Neural cell (in vitro differentiated cells): ENCODE data around the gene RETN. TPM values are rescaled to one million over a fixed set of nuclear protein-coding genes. Genes with fewer than 3 reads are reported as not detected.

ENCODE experiments used
- H2AFZ ChIP-seq: fragments of 200-600, 300-800 bp; sonication (generic), shearing (Covaris generic); 2 replicates; pipeline ENCODE4 v1.6.0; 2014; ENCODE audit warnings: low read depth, mild to moderate bottlenecking, antibody characterized with exemption, low read length, moderate library complexity
- H3F3A ChIP-seq: fragments of 200-600 bp; shearing (Covaris generic); 2 replicates; pipeline ENCODE4 v1.6.1; 2016; ENCODE audit warnings: mild to moderate bottlenecking, moderate library complexity, mixed read lengths, antibody characterized with exemption, low read length; ENCODE audit not compliant: insufficient read depth, poor library complexity, severe bottlenecking
- H3K27ac ChIP-seq: fragments of 200-600, 300-800 bp; sonication (generic), shearing (Covaris generic); 2 replicates; pipeline ENCODE4 v1.5.1; 2014; ENCODE audit warnings: mild to moderate bottlenecking, low read length, moderate library complexity
- H3K27me3 ChIP-seq: fragments of 300-800, 200-600 bp; sonication (generic), shearing (Covaris generic); 2 replicates; pipeline ENCODE4 v1.6.0; 2014; ENCODE audit warnings: mild to moderate bottlenecking, low read depth, low read length, moderate library complexity; ENCODE audit not compliant: insufficient read depth
- H3K36me3 ChIP-seq: fragments of 300-800, 200-600 bp; sonication (generic), shearing (Covaris generic); 2 replicates; pipeline ENCODE4 v1.5.1; 2014; ENCODE audit warnings: mild to moderate bottlenecking, antibody characterized with exemption, low read length, moderate library complexity; ENCODE audit not compliant: insufficient read depth
- H3K4me2 ChIP-seq: fragments of 300-800, 200-600 bp; sonication (generic), shearing (Covaris generic); 2 replicates; pipeline ENCODE4 v1.6.0; 2014; ENCODE audit warnings: mild to moderate bottlenecking, low read length
- H3K4me3 ChIP-seq: fragments of 300-800, 200-600 bp; sonication (generic), shearing (Covaris generic); 2 replicates; pipeline ENCODE4 v1.5.1; 2014; ENCODE audit warnings: mild to moderate bottlenecking, low read length, moderate library complexity
- H3K79me2 ChIP-seq: fragments of 200-600 bp; shearing (Covaris generic); replicated peaks from 2 replicates; pipeline ENCODE4 v1.6.0; 2014; ENCODE audit warnings: mild to moderate bottlenecking, low read length, moderate library complexity; ENCODE audit not compliant: insufficient read depth
- H3K9ac ChIP-seq: fragments of 300-800, 200-600 bp; sonication (generic), shearing (Covaris generic); 2 replicates; pipeline ENCODE4 v1.6.1; 2016; ENCODE audit warnings: mild to moderate bottlenecking, low read length, mixed read lengths
- H3K9me2 ChIP-seq: fragments of 200-600 bp; shearing (Covaris generic); 2 replicates; pipeline ENCODE4 v1.6.1; 2016; ENCODE audit warnings: mild to moderate bottlenecking, low read length, mixed read lengths; ENCODE audit not compliant: insufficient read depth
- H3K9me3 ChIP-seq: fragments of 200-600, 300-800 bp; sonication (generic), shearing (Covaris generic); 2 replicates; pipeline ENCODE4 v1.6.1; 2016; ENCODE audit warnings: mild to moderate bottlenecking, mixed run types, low read length, moderate library complexity, mixed read lengths
- H4K20me1 ChIP-seq: fragments of 200-600 bp; shearing (Covaris generic); 2 replicates; pipeline ENCODE4 v1.6.1; 2016; ENCODE audit warnings: mild to moderate bottlenecking, mixed run types; ENCODE audit not compliant: insufficient read depth
- EP300 ChIP-seq: fragments of 450-650 bp; conservative IDR thresholded peaks from 2 replicates; pipeline ENCODE4 v1.6.1; 2014; ENCODE audit warnings: antibody characterized with exemption, mild to moderate bottlenecking, moderate library complexity; ENCODE audit not compliant: poor library complexity, severe bottlenecking
- EZH2 ChIP-seq: fragments of 200-600, 300-800 bp; shearing (Covaris generic), sonication (generic); IDR thresholded peaks from 2 replicates; pipeline ENCODE4 v1.6.1; 2014; ENCODE audit warnings: antibody characterized with exemption, low read length, borderline replicate concordance, mild to moderate bottlenecking; ENCODE audit not compliant: insufficient read depth, poor library complexity, severe bottlenecking
- MXI1 ChIP-seq: fragments of 450-650 bp; conservative IDR thresholded peaks from 2 replicates; pipeline ENCODE4 v1.6.1; 2014; ENCODE audit warnings: antibody characterized with exemption, mild to moderate bottlenecking; ENCODE audit not compliant: poor library complexity, severe bottlenecking
- POLR2AphosphoS5 ChIP-seq: IDR thresholded peaks from 2 replicates; pipeline ENCODE4 v1.6.1; 2012
- RAD21 ChIP-seq: fragments of 450-650 bp; conservative IDR thresholded peaks from 2 replicates; pipeline ENCODE4 v1.6.1; 2014; ENCODE audit warnings: antibody characterized with exemption, mild to moderate bottlenecking, moderate library complexity
- REST ChIP-seq: IDR thresholded peaks from 2 replicates; pipeline ENCODE4 v1.6.1; 2012; ENCODE audit warnings: borderline replicate concordance
- SMC3 ChIP-seq: fragments of 450-650 bp; conservative IDR thresholded peaks from 2 replicates; pipeline ENCODE4 v1.6.1; 2014; ENCODE audit warnings: antibody characterized with exemption, mild to moderate bottlenecking, moderate library complexity; ENCODE audit not compliant: poor library complexity
- TAF1 ChIP-seq: IDR thresholded peaks from 2 replicates; pipeline ENCODE4 v1.6.1; 2012; ENCODE audit warnings: low read depth
- polyA plus RNA-seq: library from polyadenylated mRNA; depleted of rRNA; stranded (reverse); fragments of >200 nt; gene quantifications from 2 replicates; pipeline ENCODE4 v1.2.3, GENCODE V29; 2014
- TF ChIP-seq, protein P1 (sequence below): fragments of 450-650 bp; IDR thresholded peaks from 2 replicates; pipeline ENCODE4 v1.5.1; 2014; ENCODE audit warnings: antibody characterized with exemption, mild to moderate bottlenecking, moderate library complexity; ENCODE audit not compliant: poor library complexity, severe bottlenecking

The RETN gene
- polyA plus RNA-seq, 1 donor from 2014 or later = not detected

- no peak overlapping the region for H3K9ac ChIP-seq
- no peaks in the 10 kb centered on the region for H3K9me2 ChIP-seq
- no peaks in the 10 kb centered on the region for H3K36me3 ChIP-seq
- H3K9me3 ChIP-seq = no peaks in the 10 kb centered on the region
- H2AFZ ChIP-seq = no peak overlapping the region
- H3K27ac ChIP-seq = no peak overlapping the region
- no peaks in the 10 kb centered on the region for H4K20me1 ChIP-seq
- H3K4me2 ChIP-seq = no peak overlapping the region
- no peaks in the 10 kb centered on the region for H3K27me3 ChIP-seq
- H3K4me3 ChIP-seq = no peak overlapping the region
- peaks cover 15% of the 10 kb centered on the region for H3K79me2 ChIP-seq
- TF ChIP-seq SMC3 (no peak), MXI1 (no peak), POLR2AphosphoS5 (no peak), RAD21 (no peak), EZH2 (no peak), TAF1 (no peak), EP300 (no peak), REST (no peak)
- TF ChIP-seq, protein P1, sequence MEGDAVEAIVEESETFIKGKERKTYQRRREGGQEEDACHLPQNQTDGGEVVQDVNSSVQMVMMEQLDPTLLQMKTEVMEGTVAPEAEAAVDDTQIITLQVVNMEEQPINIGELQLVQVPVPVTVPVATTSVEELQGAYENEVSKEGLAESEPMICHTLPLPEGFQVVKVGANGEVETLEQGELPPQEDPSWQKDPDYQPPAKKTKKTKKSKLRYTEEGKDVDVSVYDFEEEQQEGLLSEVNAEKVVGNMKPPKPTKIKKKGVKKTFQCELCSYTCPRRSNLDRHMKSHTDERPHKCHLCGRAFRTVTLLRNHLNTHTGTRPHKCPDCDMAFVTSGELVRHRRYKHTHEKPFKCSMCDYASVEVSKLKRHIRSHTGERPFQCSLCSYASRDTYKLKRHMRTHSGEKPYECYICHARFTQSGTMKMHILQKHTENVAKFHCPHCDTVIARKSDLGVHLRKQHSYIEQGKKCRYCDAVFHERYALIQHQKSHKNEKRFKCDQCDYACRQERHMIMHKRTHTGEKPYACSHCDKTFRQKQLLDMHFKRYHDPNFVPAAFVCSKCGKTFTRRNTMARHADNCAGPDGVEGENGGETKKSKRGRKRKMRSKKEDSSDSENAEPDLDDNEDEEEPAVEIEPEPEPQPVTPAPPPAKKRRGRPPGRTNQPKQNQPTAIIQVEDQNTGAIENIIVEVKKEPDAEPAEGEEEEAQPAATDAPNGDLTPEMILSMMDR = no peak
- H3F3A ChIP-seq = no peaks in the 10 kb centered on the region
Observed at GRCh38 chr19:7623725-7624603, 44.9 kb upstream of the RETN start.

DNA sequence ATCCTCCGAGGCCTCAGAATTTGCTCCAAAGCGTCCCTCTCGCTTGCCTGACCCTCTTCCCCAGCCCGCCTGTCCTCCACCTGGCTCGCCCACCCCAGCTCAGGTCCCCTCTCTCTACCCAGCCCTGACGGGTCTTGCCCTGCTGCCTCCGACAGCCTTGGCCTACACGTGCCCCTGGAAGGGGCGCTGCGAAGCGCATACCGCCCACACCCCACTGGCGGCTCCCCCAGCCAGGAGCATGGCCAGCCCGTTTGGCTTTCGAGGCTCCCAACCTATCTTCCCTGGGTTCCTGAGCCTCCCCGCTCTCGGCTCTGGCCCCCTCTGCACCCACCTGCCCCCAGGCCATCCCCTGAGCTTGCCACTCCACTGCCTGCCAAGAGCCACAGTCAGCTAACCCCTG is 44.0 kb upstream of the RETN start:
- no peaks in the 10 kb centered on the region for H4K20me1 ChIP-seq
- H3K79me2 ChIP-seq = peaks cover 21% of the 10 kb centered on the region
- H3K36me3 ChIP-seq = no peaks in the 10 kb centered on the region
- TF ChIP-seq RAD21 = no peak
- TF ChIP-seq SMC3 = no peak
- no peak for TF ChIP-seq REST
- no peak for TF ChIP-seq POLR2AphosphoS5
- TF ChIP-seq EP300 = no peak
- TF ChIP-seq, protein P1 = no peak
- no peak for TF ChIP-seq EZH2
- TF ChIP-seq TAF1 = no peak
- no peak for TF ChIP-seq MXI1
- H3K9me2 ChIP-seq = no peaks in the 10 kb centered on the region
- H3K9me3 ChIP-seq = no peaks in the 10 kb centered on the region
- H3K4me2 ChIP-seq = no peak overlapping the region
- H3K27ac ChIP-seq = no peak overlapping the region
- H2AFZ ChIP-seq = no peak overlapping the region
- no peaks in the 10 kb centered on the region for H3F3A ChIP-seq
- no peaks in the 10 kb centered on the region for H3K27me3 ChIP-seq
- H3K9ac ChIP-seq = no peak overlapping the region
- H3K4me3 ChIP-seq = no peak overlapping the region
